Kidney epithelial cell (primary cell): ENCODE data around the gene CYRIA. TPM values are rescaled to one million over a fixed set of nuclear protein-coding genes. Genes with fewer than 3 reads are reported as not detected.

Experiments
- DNase-seq: peaks from one replicate; pipeline ENCODE4 v3.0.0-alpha.2; 2010; ENCODE audit warnings: low read depth
- H3K27me3 ChIP-seq: 2 replicates; pipeline ENCODE4 v1.6.0; 2011; ENCODE audit warnings: low read length; ENCODE audit not compliant: control insufficient read depth, insufficient read depth
- H3K36me3 ChIP-seq: 2 replicates; pipeline ENCODE4 v1.5.1; 2011; ENCODE audit warnings: low read length; ENCODE audit not compliant: control insufficient read depth, insufficient read depth
- H3K4me3 ChIP-seq: 2 replicates; pipeline ENCODE4 v1.5.1; 2011; ENCODE audit warnings: low read depth, mild to moderate bottlenecking, control low read depth, low read length
- CTCF ChIP-seq: IDR thresholded peaks from 2 replicates; pipeline ENCODE4 v1.5.1; 2011; ENCODE audit warnings: mild to moderate bottlenecking, moderate library complexity, low read length, control low read depth, inconsistent platforms; ENCODE audit not compliant: insufficient read depth, poor library complexity, severe bottlenecking
- total RNA-seq: library from RNA; depleted of rRNA; stranded (reverse); fragments of >200 nt; gene quantifications from 2 replicates; pipeline ENCODE4 v1.2.3, GENCODE V29; 2015

Gene CYRIA
- total RNA-seq, 1 donor from 2014 or later: 3.0 TPM

- no peak for DNase-seq
- H3K4me3 ChIP-seq: no peak overlapping the region
- no peak for TF ChIP-seq CTCF
- H3K36me3 ChIP-seq: no peaks in the 10 kb centered on the region
- H3K27me3 ChIP-seq: no peaks in the 10 kb centered on the region
Measured at GRCh38 chr2:16680304-16680703, 14.7 kb upstream of the CYRIA start.

- DNase-seq: no peak
- Histone ChIP-seq H3K36me3 (no peaks in the 10 kb centered on the region), H3K4me3 (no peak overlapping the region), H3K27me3 (no peaks in the 10 kb centered on the region)
- no peak for TF ChIP-seq CTCF
Measured at GRCh38 chr2:16678964-16679363, 13.3 kb upstream of the CYRIA start.

- Histone ChIP-seq H3K36me3 (no peaks in the 10 kb centered on the region), H3K27me3 (no peaks in the 10 kb centered on the region), H3K4me3 (no peak overlapping the region)
- TF ChIP-seq CTCF: no peak
- DNase-seq: no peak
Measured at GRCh38 chr2:16677875-16678274, 12.2 kb upstream of the CYRIA start.

- Histone ChIP-seq H3K36me3 (no peaks in the 10 kb centered on the region), H3K27me3 (no peaks in the 10 kb centered on the region), H3K4me3 (no peak overlapping the region)
- no peak for DNase-seq
- TF ChIP-seq CTCF: no peak
Measured at GRCh38 chr2:16675781-16676180, 10.1 kb upstream of the CYRIA start.

- no peak for TF ChIP-seq CTCF
- Histone ChIP-seq H3K27me3 (no peaks in the 10 kb centered on the region), H3K4me3 (no peak overlapping the region), H3K36me3 (no peaks in the 10 kb centered on the region)
- no peak for DNase-seq
Measured at GRCh38 chr2:16674154-16674553, 8.5 kb upstream of the CYRIA start.

- TF ChIP-seq CTCF: no peak
- no peak for DNase-seq
- Histone ChIP-seq H3K4me3 (no peak overlapping the region), H3K36me3 (no peaks in the 10 kb centered on the region), H3K27me3 (no peaks in the 10 kb centered on the region)
Measured at GRCh38 chr2:16671760-16672159, 6.1 kb upstream of the CYRIA start.
